Neural cell (in vitro differentiated cells): ENCODE data around the gene CTNNA2. TPM values are rescaled to one million over a fixed set of nuclear protein-coding genes. Genes with fewer than 3 reads are reported as not detected.
A peak's percentile ranks its signal among the peaks of the same experiment; 100 is the strongest.

Source experiments
- H2AFZ ChIP-seq: fragments of 200-600, 300-800 bp; sonication (generic), shearing (Covaris generic); 2 replicates; pipeline ENCODE4 v1.6.0; 2014; ENCODE audit warnings: low read depth, mild to moderate bottlenecking, antibody characterized with exemption, low read length, moderate library complexity
- H3F3A ChIP-seq: fragments of 200-600 bp; shearing (Covaris generic); 2 replicates; pipeline ENCODE4 v1.6.1; 2016; ENCODE audit warnings: mild to moderate bottlenecking, moderate library complexity, mixed read lengths, antibody characterized with exemption, low read length; ENCODE audit not compliant: insufficient read depth, poor library complexity, severe bottlenecking
- H3K27ac ChIP-seq: fragments of 200-600, 300-800 bp; sonication (generic), shearing (Covaris generic); 2 replicates; pipeline ENCODE4 v1.5.1; 2014; ENCODE audit warnings: mild to moderate bottlenecking, low read length, moderate library complexity
- H3K27me3 ChIP-seq: fragments of 300-800, 200-600 bp; sonication (generic), shearing (Covaris generic); 2 replicates; pipeline ENCODE4 v1.6.0; 2014; ENCODE audit warnings: mild to moderate bottlenecking, low read depth, low read length, moderate library complexity; ENCODE audit not compliant: insufficient read depth
- H3K36me3 ChIP-seq: fragments of 300-800, 200-600 bp; sonication (generic), shearing (Covaris generic); 2 replicates; pipeline ENCODE4 v1.5.1; 2014; ENCODE audit warnings: mild to moderate bottlenecking, antibody characterized with exemption, low read length, moderate library complexity; ENCODE audit not compliant: insufficient read depth
- H3K4me2 ChIP-seq: fragments of 300-800, 200-600 bp; sonication (generic), shearing (Covaris generic); 2 replicates; pipeline ENCODE4 v1.6.0; 2014; ENCODE audit warnings: mild to moderate bottlenecking, low read length
- H3K4me3 ChIP-seq: fragments of 300-800, 200-600 bp; sonication (generic), shearing (Covaris generic); 2 replicates; pipeline ENCODE4 v1.5.1; 2014; ENCODE audit warnings: mild to moderate bottlenecking, low read length, moderate library complexity
- H3K79me2 ChIP-seq: fragments of 200-600 bp; shearing (Covaris generic); replicated peaks from 2 replicates; pipeline ENCODE4 v1.6.0; 2014; ENCODE audit warnings: mild to moderate bottlenecking, low read length, moderate library complexity; ENCODE audit not compliant: insufficient read depth
- H3K9ac ChIP-seq: fragments of 300-800, 200-600 bp; sonication (generic), shearing (Covaris generic); 2 replicates; pipeline ENCODE4 v1.6.1; 2016; ENCODE audit warnings: mild to moderate bottlenecking, low read length, mixed read lengths
- H3K9me2 ChIP-seq: fragments of 200-600 bp; shearing (Covaris generic); 2 replicates; pipeline ENCODE4 v1.6.1; 2016; ENCODE audit warnings: mild to moderate bottlenecking, low read length, mixed read lengths; ENCODE audit not compliant: insufficient read depth
- H3K9me3 ChIP-seq: fragments of 200-600, 300-800 bp; sonication (generic), shearing (Covaris generic); 2 replicates; pipeline ENCODE4 v1.6.1; 2016; ENCODE audit warnings: mild to moderate bottlenecking, mixed run types, low read length, moderate library complexity, mixed read lengths
- H4K20me1 ChIP-seq: fragments of 200-600 bp; shearing (Covaris generic); 2 replicates; pipeline ENCODE4 v1.6.1; 2016; ENCODE audit warnings: mild to moderate bottlenecking, mixed run types; ENCODE audit not compliant: insufficient read depth
- EP300 ChIP-seq: fragments of 450-650 bp; conservative IDR thresholded peaks from 2 replicates; pipeline ENCODE4 v1.6.1; 2014; ENCODE audit warnings: antibody characterized with exemption, mild to moderate bottlenecking, moderate library complexity; ENCODE audit not compliant: poor library complexity, severe bottlenecking
- EZH2 ChIP-seq: fragments of 200-600, 300-800 bp; shearing (Covaris generic), sonication (generic); IDR thresholded peaks from 2 replicates; pipeline ENCODE4 v1.6.1; 2014; ENCODE audit warnings: antibody characterized with exemption, low read length, borderline replicate concordance, mild to moderate bottlenecking; ENCODE audit not compliant: insufficient read depth, poor library complexity, severe bottlenecking
- MXI1 ChIP-seq: fragments of 450-650 bp; conservative IDR thresholded peaks from 2 replicates; pipeline ENCODE4 v1.6.1; 2014; ENCODE audit warnings: antibody characterized with exemption, mild to moderate bottlenecking; ENCODE audit not compliant: poor library complexity, severe bottlenecking
- POLR2AphosphoS5 ChIP-seq: IDR thresholded peaks from 2 replicates; pipeline ENCODE4 v1.6.1; 2012
- RAD21 ChIP-seq: fragments of 450-650 bp; conservative IDR thresholded peaks from 2 replicates; pipeline ENCODE4 v1.6.1; 2014; ENCODE audit warnings: antibody characterized with exemption, mild to moderate bottlenecking, moderate library complexity
- polyA plus RNA-seq: library from polyadenylated mRNA; depleted of rRNA; stranded (reverse); fragments of >200 nt; gene quantifications from 2 replicates; pipeline ENCODE4 v1.2.3, GENCODE V29; 2014
- TF ChIP-seq, protein P1 (sequence below): IDR thresholded peaks from 2 replicates; pipeline ENCODE4 v1.6.1; 2012; ENCODE audit warnings: borderline replicate concordance

Gene CTNNA2
- polyA plus RNA-seq, 1 donor from 2014 or later = 194 TPM

DNA sequence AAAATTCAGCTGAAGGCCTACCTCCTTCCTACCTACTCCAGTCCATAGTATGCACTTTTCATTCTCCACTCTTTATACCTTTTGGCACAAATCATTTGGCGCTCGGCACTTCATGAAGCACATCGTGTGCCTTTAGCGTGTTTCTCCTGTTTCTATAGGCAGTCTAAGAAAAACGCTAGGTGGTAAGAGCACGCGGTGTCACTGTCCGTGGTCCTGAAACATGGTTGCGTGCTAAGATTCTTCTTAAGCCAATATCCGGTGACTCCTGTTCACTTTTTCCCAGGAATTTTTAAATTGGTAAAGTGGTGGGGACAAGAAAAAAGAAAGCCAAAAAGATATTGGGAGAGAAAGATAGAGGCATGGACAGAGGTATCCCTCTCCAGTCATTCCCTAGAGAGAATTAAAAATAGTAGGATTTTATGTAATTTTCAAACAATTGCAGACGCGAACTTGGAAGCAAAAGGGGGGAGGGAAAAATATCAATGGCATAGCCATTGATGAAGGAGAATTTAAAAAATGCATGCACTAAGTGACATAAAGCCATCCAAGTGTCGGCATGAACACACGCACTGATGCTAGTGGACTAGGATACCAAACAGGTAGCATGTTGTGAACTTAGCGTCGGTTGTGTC lies 1.4 kb upstream of the CTNNA2 start:
- H3K27me3 ChIP-seq = no peaks in the 10 kb centered on the region
- TF ChIP-seq MXI1 (no peak), RAD21 (no peak), EZH2 (no peak)
- TF ChIP-seq, protein P1, sequence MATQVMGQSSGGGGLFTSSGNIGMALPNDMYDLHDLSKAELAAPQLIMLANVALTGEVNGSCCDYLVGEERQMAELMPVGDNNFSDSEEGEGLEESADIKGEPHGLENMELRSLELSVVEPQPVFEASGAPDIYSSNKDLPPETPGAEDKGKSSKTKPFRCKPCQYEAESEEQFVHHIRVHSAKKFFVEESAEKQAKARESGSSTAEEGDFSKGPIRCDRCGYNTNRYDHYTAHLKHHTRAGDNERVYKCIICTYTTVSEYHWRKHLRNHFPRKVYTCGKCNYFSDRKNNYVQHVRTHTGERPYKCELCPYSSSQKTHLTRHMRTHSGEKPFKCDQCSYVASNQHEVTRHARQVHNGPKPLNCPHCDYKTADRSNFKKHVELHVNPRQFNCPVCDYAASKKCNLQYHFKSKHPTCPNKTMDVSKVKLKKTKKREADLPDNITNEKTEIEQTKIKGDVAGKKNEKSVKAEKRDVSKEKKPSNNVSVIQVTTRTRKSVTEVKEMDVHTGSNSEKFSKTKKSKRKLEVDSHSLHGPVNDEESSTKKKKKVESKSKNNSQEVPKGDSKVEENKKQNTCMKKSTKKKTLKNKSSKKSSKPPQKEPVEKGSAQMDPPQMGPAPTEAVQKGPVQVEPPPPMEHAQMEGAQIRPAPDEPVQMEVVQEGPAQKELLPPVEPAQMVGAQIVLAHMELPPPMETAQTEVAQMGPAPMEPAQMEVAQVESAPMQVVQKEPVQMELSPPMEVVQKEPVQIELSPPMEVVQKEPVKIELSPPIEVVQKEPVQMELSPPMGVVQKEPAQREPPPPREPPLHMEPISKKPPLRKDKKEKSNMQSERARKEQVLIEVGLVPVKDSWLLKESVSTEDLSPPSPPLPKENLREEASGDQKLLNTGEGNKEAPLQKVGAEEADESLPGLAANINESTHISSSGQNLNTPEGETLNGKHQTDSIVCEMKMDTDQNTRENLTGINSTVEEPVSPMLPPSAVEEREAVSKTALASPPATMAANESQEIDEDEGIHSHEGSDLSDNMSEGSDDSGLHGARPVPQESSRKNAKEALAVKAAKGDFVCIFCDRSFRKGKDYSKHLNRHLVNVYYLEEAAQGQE = peak; percentile 88
- H3K9me2 ChIP-seq = no peaks in the 10 kb centered on the region
- H3F3A ChIP-seq = peaks cover 5% of the 10 kb centered on the region
- H3K79me2 ChIP-seq = peaks cover 32% of the 10 kb centered on the region
- no peak overlapping the region for H3K9ac ChIP-seq
- H2AFZ ChIP-seq = no peak overlapping the region
- H3K4me3 ChIP-seq = peak overlapping the region; percentile 70
- H3K4me2 ChIP-seq = peak overlapping the region; percentile 96
- no peak overlapping the region for H3K27ac ChIP-seq
- no peaks in the 10 kb centered on the region for H3K36me3 ChIP-seq
- no peaks in the 10 kb centered on the region for H3K9me3 ChIP-seq
- no peaks in the 10 kb centered on the region for H4K20me1 ChIP-seq

DNA sequence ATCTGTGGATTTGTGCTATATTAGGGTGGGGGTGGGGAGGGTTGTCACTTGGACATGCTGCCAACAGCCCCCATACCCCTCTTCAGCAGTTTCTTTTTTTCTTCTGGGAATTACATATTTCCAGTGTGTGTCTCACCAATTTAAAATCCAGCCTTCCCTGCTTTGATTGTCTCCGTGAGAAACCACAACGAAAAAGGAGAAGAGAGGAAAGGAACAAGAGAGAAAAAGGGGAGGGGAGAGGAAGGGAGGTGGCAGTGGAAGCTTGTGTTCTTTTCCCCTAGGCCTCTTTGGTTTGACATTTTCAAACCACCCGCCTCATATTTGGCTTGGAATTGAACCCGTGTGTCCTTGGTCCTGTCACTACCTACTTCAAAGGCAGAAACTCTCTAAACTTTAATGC lies 860 bp downstream of the CTNNA2 start:
- Histone ChIP-seq H3K9me2 (no peaks in the 10 kb centered on the region), H3K9ac (peak overlapping the region; percentile 94), H3K4me3 (peak overlapping the region; percentile 83), H3K9me3 (no peaks in the 10 kb centered on the region), H3F3A (peaks cover 5% of the 10 kb centered on the region), H3K79me2 (peaks cover 54% of the 10 kb centered on the region), H3K36me3 (no peaks in the 10 kb centered on the region), H3K27ac (peak overlapping the region; percentile 94), H4K20me1 (no peaks in the 10 kb centered on the region), H2AFZ (peak overlapping the region; percentile 97), H3K4me2 (peak overlapping the region; percentile 96), H3K27me3 (no peaks in the 10 kb centered on the region)
- TF ChIP-seq EZH2 (no peak), RAD21 (peak; percentile 10), MXI1 (peak; percentile 6), POLR2AphosphoS5 (no peak)

DNA sequence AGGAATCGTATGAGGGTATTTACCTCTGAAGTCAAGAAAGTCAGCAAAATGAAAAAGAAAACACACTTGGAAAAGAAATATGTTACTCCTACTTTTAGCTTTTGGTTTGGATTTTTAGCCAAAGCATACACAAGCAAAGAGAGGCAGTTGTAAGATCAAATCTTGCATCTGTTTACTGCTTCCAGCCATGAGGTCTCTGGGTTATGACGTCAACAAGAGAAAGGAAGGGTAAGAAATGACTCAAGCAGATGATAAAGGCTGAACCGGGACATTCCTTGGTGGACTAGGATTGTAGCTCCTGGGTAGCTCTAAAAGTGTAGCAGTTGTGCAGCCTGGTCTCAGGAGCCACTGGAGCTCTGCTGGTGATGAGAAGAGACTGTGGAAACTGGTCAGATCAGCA lies 16.8 kb downstream of the CTNNA2 start:
- no peaks in the 10 kb centered on the region for H3K9me3 ChIP-seq
- TF ChIP-seq EP300 = no peak
- H3K4me3 ChIP-seq = no peak overlapping the region

More for the DNA sequence above, 16.8 kb downstream of the CTNNA2 start:
- Histone ChIP-seq H3K4me2 (no peak overlapping the region), H3K79me2 (peaks cover 9% of the 10 kb centered on the region), H4K20me1 (no peaks in the 10 kb centered on the region), H3K9ac (no peak overlapping the region), H3K27me3 (no peaks in the 10 kb centered on the region), H2AFZ (no peak overlapping the region), H3K9me2 (no peaks in the 10 kb centered on the region), H3K36me3 (no peaks in the 10 kb centered on the region), H3F3A (no peaks in the 10 kb centered on the region), H3K27ac (no peak overlapping the region)
